NOMO-1 treated with DMSO at 0.1 percent for 48 hours (cell line): Measurements from ENCODE around the gene KIAA1549.
"Not testable (repeated sequence)": the region's sequence is repeated elsewhere in the genome, so short reads cannot be mapped to it uniquely, and the experiment has no call there.

Experiments used
- DNase-seq: peaks from one replicate; lab custom pipeline; 2025; ENCODE audit not compliant: unreplicated experiment; lab: John Stamatoyannopoulos, UW

KIAA1549 gene

DNA sequence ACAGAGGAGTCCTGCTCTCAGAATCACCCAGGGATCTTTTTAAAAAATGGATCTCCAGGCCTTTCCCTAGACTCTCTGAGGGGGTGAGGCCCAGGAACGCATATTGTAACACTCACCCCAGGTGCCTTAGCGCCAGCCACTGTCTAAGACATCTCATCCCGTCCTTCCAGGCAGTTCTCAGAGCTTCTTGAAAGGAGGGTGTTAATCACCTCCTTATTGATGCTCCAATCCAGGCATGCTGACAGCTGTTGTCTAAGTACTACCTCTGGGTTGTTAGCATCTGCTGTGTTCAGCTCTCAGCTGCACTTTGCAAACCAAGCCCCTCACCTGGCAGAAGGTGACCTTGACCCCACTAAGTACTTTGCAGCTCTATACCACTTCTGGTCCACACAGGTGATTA lies 36.0 kb downstream of the KIAA1549 start:
- DNase-seq = no peak

- no peak for DNase-seq
Observed at GRCh38 chr7:138944592-138944991, 36.6 kb downstream of the KIAA1549 start.

- no peak for DNase-seq
Observed at GRCh38 chr7:138943061-138943460, 38.1 kb downstream of the KIAA1549 start.

DNA sequence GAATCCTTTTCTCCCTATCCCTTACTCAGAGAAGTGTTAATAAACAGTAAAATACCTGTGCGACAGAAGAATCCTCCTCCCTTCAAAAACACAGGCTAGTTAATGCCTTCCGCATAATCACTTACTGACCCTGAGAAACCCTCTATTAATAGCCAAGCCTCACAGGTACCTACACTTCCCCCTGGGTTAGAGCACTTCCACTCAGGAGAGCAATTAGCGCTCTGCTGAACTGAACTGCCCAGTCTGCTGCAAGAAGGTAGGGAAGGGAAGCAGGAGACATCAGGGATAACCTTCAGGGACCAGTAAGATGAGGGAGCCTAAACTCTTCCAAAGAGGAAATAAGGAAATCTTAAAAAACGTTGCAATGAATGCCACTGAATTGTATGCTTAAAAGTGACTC lies 39.6 kb downstream of the KIAA1549 start:
- DNase-seq = no peak

GRCh38 chr7:138940602-138941001 lies 40.6 kb downstream of the KIAA1549 start:
- not testable (repeated sequence) for DNase-seq

GRCh38 chr7:138937484-138937883 lies 43.7 kb downstream of the KIAA1549 start:
- no peak for DNase-seq

DNA sequence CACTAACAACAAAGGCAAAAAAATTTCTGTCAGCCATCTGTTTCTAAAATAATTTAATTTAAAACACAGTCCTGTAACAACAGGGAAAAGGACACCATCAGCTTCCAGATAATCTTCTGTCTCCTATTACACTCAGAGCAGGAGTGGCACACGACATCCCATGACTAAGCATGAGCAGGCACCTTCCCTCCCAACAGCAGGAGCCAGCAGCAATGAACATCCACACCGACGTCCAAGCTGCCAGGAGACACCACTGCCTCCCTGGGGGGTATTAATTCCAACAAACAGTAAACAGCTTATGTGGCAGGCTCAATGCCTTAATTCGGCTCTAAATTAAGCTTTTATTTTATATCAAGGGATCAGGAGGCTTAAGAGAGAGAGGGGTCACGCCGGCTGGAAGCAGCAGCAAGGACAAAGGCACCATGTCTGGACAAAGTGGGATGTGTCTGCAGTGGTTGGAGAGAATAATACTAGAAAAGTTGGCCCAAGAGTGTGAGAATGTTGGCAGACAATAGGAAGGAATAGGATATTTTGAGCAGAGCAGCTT lies 45.7 kb downstream of the KIAA1549 start:
- DNase-seq = no peak

GRCh38 chr7:138934861-138935260 lies 46.3 kb downstream of the KIAA1549 start:
- DNase-seq = no peak

DNA sequence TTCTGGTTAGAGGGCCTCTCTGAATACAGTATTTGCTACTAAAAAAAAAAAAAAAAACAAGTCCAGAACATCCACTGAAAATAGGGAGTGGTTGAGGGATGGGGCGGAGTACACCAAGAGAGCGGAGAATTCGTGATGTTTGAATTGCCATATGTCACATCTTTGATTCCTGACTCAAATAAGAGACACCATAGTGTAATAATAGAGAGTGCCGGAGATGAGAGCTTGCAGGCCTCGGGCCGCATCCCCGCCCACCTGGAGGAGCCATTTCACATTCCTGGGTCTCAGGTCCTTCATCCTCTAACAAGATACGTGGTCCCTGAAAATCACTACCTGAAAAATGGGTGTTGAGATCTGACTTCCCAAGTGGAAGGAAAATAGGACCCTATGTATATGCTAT lies 46.8 kb downstream of the KIAA1549 start:
- no peak for DNase-seq

GRCh38 chr7:138932870-138933269 lies 48.3 kb downstream of the KIAA1549 start:
- no peak for DNase-seq

DNA sequence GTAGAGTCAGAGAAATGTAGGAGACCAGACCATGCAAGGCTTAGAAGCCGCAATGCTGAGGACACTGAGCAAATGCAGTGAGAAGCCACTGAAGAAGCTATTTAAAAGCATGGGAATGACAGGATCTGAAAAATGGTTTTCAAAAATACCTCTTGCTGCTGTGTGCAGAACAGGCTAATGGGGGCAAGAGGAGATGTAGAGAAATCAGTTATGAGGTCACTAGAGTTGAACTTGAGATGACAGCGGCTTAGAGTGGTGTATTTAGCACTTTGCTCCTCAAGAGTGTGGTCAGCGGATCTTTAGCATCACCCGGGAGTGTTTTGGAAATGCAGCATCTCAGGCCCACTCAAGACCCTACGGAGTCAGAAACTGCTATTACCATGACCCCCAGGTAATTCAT lies 48.8 kb downstream of the KIAA1549 start:
- DNase-seq = no peak

GRCh38 chr7:138929969-138930368 lies 51.2 kb downstream of the KIAA1549 start:
- DNase-seq = no peak

DNA sequence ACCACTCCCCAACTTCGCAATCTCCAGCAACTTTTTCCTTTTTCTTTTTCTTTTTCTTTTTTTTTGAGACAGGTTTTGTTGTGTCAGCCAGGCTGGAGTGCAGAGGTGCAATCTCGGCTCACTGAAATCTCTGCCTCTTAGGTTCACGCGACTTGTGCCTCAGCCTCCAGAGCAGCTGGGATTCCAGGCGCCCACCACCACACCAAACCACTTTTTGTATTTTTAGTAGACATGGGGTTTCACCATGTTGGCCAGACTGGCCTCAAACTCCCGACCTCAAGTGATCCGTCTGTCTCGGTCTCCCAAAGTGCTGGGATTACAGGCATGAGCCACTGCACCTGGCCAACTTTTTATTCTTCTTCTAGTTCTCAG lies 55.0 kb downstream of the KIAA1549 start:
- no peak for DNase-seq

DNA sequence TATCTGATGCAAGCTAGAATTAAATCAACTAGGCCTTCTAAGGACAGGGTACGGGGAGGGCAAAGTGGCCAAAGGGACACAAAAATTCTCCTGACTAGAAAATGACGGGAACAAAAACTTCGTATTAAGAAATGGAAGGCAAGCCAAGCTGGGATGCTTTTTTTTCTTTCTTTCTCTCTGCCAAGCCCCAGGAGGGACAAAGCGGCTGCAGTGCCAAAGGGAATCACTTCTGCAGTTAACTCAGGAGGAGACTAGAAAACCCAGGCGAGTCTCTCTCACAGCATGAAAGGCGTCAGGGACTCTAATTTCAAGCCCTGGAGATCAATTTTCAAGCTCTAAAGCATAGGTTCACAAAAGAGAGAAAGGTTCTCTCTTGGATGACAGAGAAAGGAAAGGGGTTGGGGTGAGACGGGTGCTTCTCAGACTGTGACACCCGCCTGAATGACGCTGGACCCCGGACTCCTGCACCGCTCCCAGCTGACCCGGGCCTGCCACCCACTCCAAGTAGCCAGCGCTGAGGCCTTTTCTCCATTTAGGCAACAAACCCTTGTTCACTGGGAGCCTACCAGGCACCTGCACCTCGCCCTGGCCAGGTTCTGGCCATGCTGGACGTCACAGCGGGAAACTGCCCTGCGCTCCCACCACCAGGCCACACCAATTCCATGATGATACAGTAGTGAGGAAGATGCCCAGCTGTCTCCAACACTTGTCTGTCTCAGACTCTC lies 56.5 kb downstream of the KIAA1549 start:
- no peak for DNase-seq

DNA sequence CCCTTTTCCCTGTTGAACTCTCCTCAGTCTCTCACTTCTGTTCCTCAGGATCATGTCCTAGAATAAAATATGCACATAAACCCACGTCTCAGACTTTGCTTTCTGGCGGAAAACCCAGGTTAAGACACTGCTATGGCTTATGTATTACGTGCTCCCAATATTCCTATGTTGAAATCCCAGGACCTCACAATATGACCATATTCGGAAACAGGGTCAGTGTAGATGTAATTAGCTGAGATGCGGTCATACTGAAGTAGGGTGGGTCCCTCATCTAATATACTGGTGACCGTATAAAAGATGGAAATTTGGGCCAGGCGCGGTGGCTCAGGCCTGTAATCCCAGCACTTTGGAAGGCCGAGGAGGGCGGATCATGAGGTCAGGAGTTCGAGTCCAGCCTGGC lies 59.9 kb downstream of the KIAA1549 start:
- no peak for DNase-seq

- no peak for DNase-seq
Observed at GRCh38 chr7:138919911-138920310, 61.3 kb downstream of the KIAA1549 start.

GRCh38 chr7:138919216-138919615 lies 62.0 kb downstream of the KIAA1549 start:
- DNase-seq = no peak

DNA sequence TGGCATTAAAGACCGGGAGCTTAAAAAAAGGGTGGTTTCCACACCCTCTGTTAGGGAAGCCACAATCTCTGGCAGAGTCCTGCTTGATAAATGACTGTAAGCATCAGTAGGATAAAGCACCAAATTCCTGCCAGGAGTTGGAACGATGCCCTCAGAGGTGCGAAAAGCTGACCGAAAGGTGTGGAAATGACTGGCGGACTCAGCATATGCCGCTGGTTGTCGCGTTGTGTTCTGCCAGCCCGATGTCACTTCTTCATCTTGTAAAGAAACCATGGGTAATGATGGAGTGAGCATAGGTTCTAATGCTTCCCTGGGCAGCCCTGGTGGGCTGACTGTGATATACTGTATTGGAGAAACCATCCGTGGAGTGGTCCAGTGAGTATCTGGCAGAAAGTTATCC lies 62.4 kb downstream of the KIAA1549 start:
- DNase-seq = no peak

GRCh38 chr7:138918176-138918575 lies 63.0 kb downstream of the KIAA1549 start:
- no peak for DNase-seq

- DNase-seq = no peak
Observed at GRCh38 chr7:138917771-138918170, 63.4 kb downstream of the KIAA1549 start.

GRCh38 chr7:138916731-138917130 lies 64.5 kb downstream of the KIAA1549 start:
- DNase-seq = no peak

DNA sequence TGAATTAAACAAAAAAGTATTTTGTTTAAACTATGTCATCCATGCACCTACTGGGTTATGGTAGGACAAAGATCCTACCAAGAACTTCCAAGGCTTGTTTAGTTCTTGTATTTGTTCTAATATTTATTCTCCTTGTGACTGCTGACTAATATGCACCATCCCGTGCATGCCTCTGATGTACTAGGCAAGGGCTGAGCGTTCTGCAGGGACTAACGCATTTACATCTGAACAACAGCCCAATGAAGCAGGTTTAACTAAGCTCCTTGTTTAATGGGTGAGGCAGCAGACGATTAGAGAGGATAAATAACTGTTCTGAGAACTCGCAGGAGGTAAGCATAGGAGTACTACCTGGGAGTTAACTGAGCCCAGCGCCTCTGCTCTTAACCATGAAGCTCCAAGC lies 64.9 kb downstream of the KIAA1549 start:
- no peak for DNase-seq

DNA sequence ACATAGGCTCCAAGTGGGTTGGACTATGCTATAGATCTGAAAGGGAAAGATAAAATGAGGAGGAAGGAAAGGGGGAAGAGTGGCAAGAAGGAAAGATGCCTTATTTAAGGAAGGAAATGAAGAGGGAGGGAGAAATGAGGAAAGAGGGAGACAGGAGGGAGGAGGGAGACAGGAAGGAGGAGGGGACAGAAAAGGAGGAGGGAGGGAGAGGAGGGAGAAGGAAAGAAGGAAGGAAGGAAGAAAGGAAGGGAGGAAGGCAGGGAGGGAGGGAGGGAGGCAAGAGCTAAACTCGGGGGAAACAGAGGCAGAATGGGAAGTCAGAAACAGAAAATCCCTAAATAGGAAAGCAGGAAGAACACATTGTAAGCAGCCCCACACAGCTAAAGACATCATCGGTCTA lies 67.4 kb downstream of the KIAA1549 start:
- DNase-seq = no peak
